SU-DHL-6 (cell line): ENCODE measurements around the gene CENPU.

Experiments
- H2AFZ ChIP-seq: fragments of 200-600 bp; sonication (generic); 2 replicates; pipeline ENCODE4 v1.6.1; 2014; ENCODE audit warnings: low read depth, mild to moderate bottlenecking, moderate library complexity, mixed read lengths, antibody characterized with exemption, low read length; ENCODE audit not compliant: severe bottlenecking
- H3F3A ChIP-seq: fragments of 200-600 bp; shearing (Covaris generic); 2 replicates; pipeline ENCODE4 v1.6.0; 2016; ENCODE audit warnings: antibody characterized with exemption, mild to moderate bottlenecking; ENCODE audit not compliant: insufficient read depth
- H3K27ac ChIP-seq: fragments of 200-600 bp; sonication (generic); 2 replicates; pipeline ENCODE4 v1.5.1; 2016; ENCODE audit warnings: low read depth, mild to moderate bottlenecking, low read length, moderate library complexity, mixed read lengths
- H3K27me3 ChIP-seq: fragments of 200-600 bp; sonication (generic), shearing (Covaris generic); 2 replicates; pipeline ENCODE4 v1.6.0; 2014; ENCODE audit warnings: mild to moderate bottlenecking, low read length
- H3K36me3 ChIP-seq: fragments of 200-600 bp; sonication (generic); 2 replicates; pipeline ENCODE4 v1.6.1; 2014; ENCODE audit warnings: mild to moderate bottlenecking, low read length, mixed read lengths
- H3K4me2 ChIP-seq: fragments of 300-600, 200-600 bp; shearing (Covaris generic), sonication (generic); 2 replicates; pipeline ENCODE4 v1.6.0; 2014; ENCODE audit warnings: low read length, low read depth, mild to moderate bottlenecking; ENCODE audit not compliant: poor library complexity, severe bottlenecking
- H3K4me3 ChIP-seq: fragments of 200-600 bp; sonication (generic); 2 replicates; pipeline ENCODE4 v1.5.1; 2014; ENCODE audit warnings: antibody characterized with exemption, low read length, mild to moderate bottlenecking, mixed read lengths; ENCODE audit not compliant: insufficient read depth, poor library complexity, severe bottlenecking
- H3K79me2 ChIP-seq: fragments of 200-600 bp; sonication (generic); 2 replicates; pipeline ENCODE4 v1.6.1; 2014; ENCODE audit warnings: mild to moderate bottlenecking, low read length, moderate library complexity; ENCODE audit not compliant: insufficient read depth
- H3K9ac ChIP-seq: fragments of 200-600 bp; sonication (generic); 2 replicates; pipeline ENCODE4 v1.7.0; 2014; ENCODE audit warnings: mild to moderate bottlenecking, low read length
- H3K9me2 ChIP-seq: fragments of 200-600 bp; sonication (generic); replicated peaks from 2 replicates; pipeline ENCODE4 v1.6.1; 2014; ENCODE audit warnings: low read length; ENCODE audit not compliant: insufficient read depth
- H3K9me3 ChIP-seq: fragments of 200-600 bp; sonication (generic); 2 replicates; pipeline ENCODE4 v1.6.1; 2014; ENCODE audit warnings: low read length, mixed read lengths; ENCODE audit not compliant: insufficient read depth
- H4K20me1 ChIP-seq: fragments of 200-600 bp; sonication (generic); 2 replicates; pipeline ENCODE4 v1.6.1; 2014; ENCODE audit warnings: low read depth, mild to moderate bottlenecking, antibody characterized with exemption, low read length, moderate library complexity, mixed read lengths
- EZH2phosphoT487 ChIP-seq: fragments of 200-600 bp; sonication (generic), shearing (Covaris generic); conservative IDR thresholded peaks from 2 replicates; pipeline ENCODE4 v1.6.1; 2018; ENCODE audit warnings: mild to moderate bottlenecking, antibody characterized with exemption, low read length, moderate library complexity, mixed read lengths
- TF ChIP-seq, protein P1 (sequence below): fragments of 200-600 bp; sonication (generic); IDR thresholded peaks from one replicate; pipeline ENCODE4 v1.5.1; 2017; ENCODE audit warnings: antibody characterized with exemption, mild to moderate bottlenecking, low read length, moderate library complexity; ENCODE audit not compliant: insufficient read depth, poor library complexity, severe bottlenecking

CENPU gene

GRCh38 chr4:184697956-184698355, 35.9 kb downstream of the CENPU start:
- Histone ChIP-seq H3K27me3 (no peaks in the 10 kb centered on the region), H3K36me3 (peaks cover 51% of the 10 kb centered on the region), H3K4me2 (no peak overlapping the region), H3K27ac (no peak overlapping the region), H3K79me2 (no peaks in the 10 kb centered on the region), H4K20me1 (no peaks in the 10 kb centered on the region), H3K9me3 (no peaks in the 10 kb centered on the region), H3K9ac (no peak overlapping the region), H3K9me2 (no peaks in the 10 kb centered on the region), H2AFZ (no peak overlapping the region), H3F3A (peaks cover 7% of the 10 kb centered on the region; the same call in 1 of the 2 replicates), H3K4me3 (no peak overlapping the region)
- TF ChIP-seq EZH2phosphoT487 = no peak
- TF ChIP-seq, protein P1, sequence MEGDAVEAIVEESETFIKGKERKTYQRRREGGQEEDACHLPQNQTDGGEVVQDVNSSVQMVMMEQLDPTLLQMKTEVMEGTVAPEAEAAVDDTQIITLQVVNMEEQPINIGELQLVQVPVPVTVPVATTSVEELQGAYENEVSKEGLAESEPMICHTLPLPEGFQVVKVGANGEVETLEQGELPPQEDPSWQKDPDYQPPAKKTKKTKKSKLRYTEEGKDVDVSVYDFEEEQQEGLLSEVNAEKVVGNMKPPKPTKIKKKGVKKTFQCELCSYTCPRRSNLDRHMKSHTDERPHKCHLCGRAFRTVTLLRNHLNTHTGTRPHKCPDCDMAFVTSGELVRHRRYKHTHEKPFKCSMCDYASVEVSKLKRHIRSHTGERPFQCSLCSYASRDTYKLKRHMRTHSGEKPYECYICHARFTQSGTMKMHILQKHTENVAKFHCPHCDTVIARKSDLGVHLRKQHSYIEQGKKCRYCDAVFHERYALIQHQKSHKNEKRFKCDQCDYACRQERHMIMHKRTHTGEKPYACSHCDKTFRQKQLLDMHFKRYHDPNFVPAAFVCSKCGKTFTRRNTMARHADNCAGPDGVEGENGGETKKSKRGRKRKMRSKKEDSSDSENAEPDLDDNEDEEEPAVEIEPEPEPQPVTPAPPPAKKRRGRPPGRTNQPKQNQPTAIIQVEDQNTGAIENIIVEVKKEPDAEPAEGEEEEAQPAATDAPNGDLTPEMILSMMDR = no peak

- Histone ChIP-seq H3K79me2 (no peaks in the 10 kb centered on the region), H2AFZ (no peak overlapping the region), H3K27ac (no peak overlapping the region), H3K4me2 (no peak overlapping the region), H3K4me3 (no peak overlapping the region), H3K9ac (no peak overlapping the region), H4K20me1 (no peaks in the 10 kb centered on the region), H3K9me2 (no peaks in the 10 kb centered on the region), H3F3A (peaks cover 25% of the 10 kb centered on the region; the same call in 1 of the 2 replicates), H3K9me3 (no peaks in the 10 kb centered on the region), H3K36me3 (peaks cover 56% of the 10 kb centered on the region), H3K27me3 (no peaks in the 10 kb centered on the region)
- TF ChIP-seq, protein P1 = no peak
Measured at GRCh38 chr4:184695178-184695896, 38.6 kb downstream of the CENPU start.

- Histone ChIP-seq H3K9ac (no peak overlapping the region), H3K4me3 (no peak overlapping the region), H3K27me3 (no peaks in the 10 kb centered on the region), H3K79me2 (no peaks in the 10 kb centered on the region), H3K4me2 (no peak overlapping the region), H3K27ac (no peak overlapping the region), H3K36me3 (peaks cover 56% of the 10 kb centered on the region), H4K20me1 (no peaks in the 10 kb centered on the region), H2AFZ (no peak overlapping the region), H3K9me2 (no peaks in the 10 kb centered on the region), H3K9me3 (no peaks in the 10 kb centered on the region), H3F3A (peaks cover 25% of the 10 kb centered on the region; the same call in 1 of the 2 replicates)
- TF ChIP-seq EZH2phosphoT487 = no peak
- TF ChIP-seq, protein P1 = no peak
Measured at GRCh38 chr4:184694412-184694956, 39.4 kb downstream of the CENPU start.
